Spleen (tissue), 11 donors: ENCODE measurements around the gene KIF25. TPM values are rescaled to one million over a fixed set of nuclear protein-coding genes. Genes with fewer than 3 reads are reported as not detected.

Experiments
- DNase-seq: peaks from one replicate; pipeline ENCODE4 v3.0.0-alpha.2; 2020
- H3K27ac ChIP-seq, 8 donors: fragments of 200-600 bp; sonication (generic) in 7 of 8; 1 replicate in 4 of 8; 2 replicates in 4 of 8; pipeline versions ENCODE4 v1.5.0 to v1.8.0; 2016 to 2021; ENCODE audit warnings: inconsistent platforms in 4 of 8, mild to moderate bottlenecking in 4 of 8, moderate library complexity in 1 of 8
- H3K27me3 ChIP-seq, 7 donors: fragments of 200-600 bp; sonication (generic) in 6 of 7; replicated peaks in 1 of 7; 1 replicate in 4 of 7; 2 replicates in 3 of 7; pipeline versions ENCODE4 v1.5.0 to v1.8.0; 2016 to 2021; ENCODE audit warnings: inconsistent platforms in 3 of 7, mild to moderate bottlenecking in 1 of 7
- H3K36me3 ChIP-seq, 6 donors: fragments of 200-600 bp; sonication (generic) in 5 of 6; 1 replicate in 4 of 6; 2 replicates in 2 of 6; pipeline versions ENCODE4 v1.5.0 to v1.8.0; 2016 to 2021; ENCODE audit warnings: inconsistent platforms in 2 of 6
- H3K4me1 ChIP-seq, 6 donors: fragments of 200-600 bp; sonication (generic) in 5 of 6; 1 replicate in 3 of 6; 2 replicates in 3 of 6; pipeline versions ENCODE4 v1.5.0 to v1.8.0; 2016 to 2021; ENCODE audit warnings: inconsistent platforms in 3 of 6
- H3K4me3 ChIP-seq, 8 donors: fragments of 200-600 bp; sonication (generic) in 7 of 8; 1 replicate in 4 of 8; 2 replicates in 4 of 8; pipeline versions ENCODE4 v1.5.0 to v1.8.0; 2016 to 2021; ENCODE audit warnings: inconsistent platforms in 4 of 8, mild to moderate bottlenecking in 4 of 8, moderate library complexity in 2 of 8
- H3K9me3 ChIP-seq, 8 donors: fragments of 200-600 bp; sonication (generic) in 7 of 8; 1 replicate in 4 of 8; 2 replicates in 4 of 8; pipeline versions ENCODE4 v1.5.0 to v1.8.0; 2016 to 2021; ENCODE audit warnings: inconsistent platforms in 4 of 8
- POLR2A ChIP-seq, 3 donors: fragments of 450-650 bp; IDR thresholded peaks; one replicate each; pipeline ENCODE4 v1.5.1; 2017; ENCODE audit warnings: antibody characterized with exemption in 3 of 3, mild to moderate bottlenecking in 1 of 3
- POLR2AphosphoS5 ChIP-seq, 3 donors: sonication (generic); formaldehyde crosslinking; IDR thresholded peaks; one replicate each; pipeline ENCODE4 v1.5.1; 2017; ENCODE audit warnings: antibody characterized with exemption in 3 of 3
- WGBS, 5 donors: extraction: QIAGEN DNeasy Blood & Tissue Kit in 3 of 5; methylation state at CpG; one replicate each; pipeline versions ENCODE4 v1.1.5 to v1.1.7; 2013 to 2018; 5-methylcytosine and 5-hydroxymethylcytosine counted together
- intact Hi-C: fragments of 100-400 bp; cut with DNase I; formaldehyde crosslinking; loops from one replicate; pipeline ENCODE4 v1.15.0; 2023; ENCODE audit warnings: low total_unique reads
- polyA plus RNA-seq, 3 donors: library from polyadenylated mRNA; stranded (reverse); fragments of 200-250 nt; gene quantifications; one replicate each; pipeline ENCODE4 v1.2.1, GENCODE V29; 2013
- total RNA-seq, 7 donors: library from RNA; depleted of rRNA in 3 of 7; stranded (reverse); fragments of >200 nt in 3 of 7; fragmentation: NEBNext Ultra II Directional in 4 of 7; extraction: Animal tissue kit (Norgen Biotek cat#: 25700) in 4 of 7; gene quantifications; one replicate each; pipeline versions ENCODE4 v1.1.0 to v1.2.1, GENCODE V29; 2016 to 2021
- TF ChIP-seq, protein P1 (sequence below), 11 experiments: fragments of 200-600 bp in 7 of 11; fragments of 450-650 bp in 4 of 11; sonication (generic) in 4 of 11; IDR thresholded peaks in 8 of 11; conservative IDR thresholded peaks in 3 of 11; 1 replicate in 7 of 11; 2 replicates in 4 of 11; pipeline versions ENCODE4 v1.4.0 to v1.8.0; 2016 to 2021; ENCODE audit warnings: antibody characterized with exemption in 11 of 11, inconsistent platforms in 4 of 11, mild to moderate bottlenecking in 1 of 11
- donor health status: healthy with polysubstance abuse.
- donor health status: DM: no; HTN: no; CAD: no; lungs with moderate emphysema.
- donor health status: DM: no; HTN: no; CAD: no.
- donor health status: Bipolar disorder and iron deficiency.
- donor health status: healthy.
- donor health status: DM: no; HTN: no; CAD: no.
- donor health status: DM: yes; HTN: yes; CAD: no.

The KIF25 gene
- total and polyA plus RNA-seq, 10 donors = 0.32 to 1.7 (median 0.49) TPM; not detected in 3

- intact Hi-C loops = no loop called here
- Histone ChIP-seq H3K27me3 (no peaks in the 10 kb centered on the region), H3K4me1 (no peaks in the 10 kb centered on the region), H3K36me3 (no peaks in the 10 kb centered on the region), H3K4me3 (no peak overlapping the region), H3K27ac (no peak overlapping the region), H3K9me3 (peaks cover 0 to 54% (median 3%) of the 10 kb centered on the region in 8 donors)
- TF ChIP-seq POLR2AphosphoS5 (IDR thresholded peaks at IDR 0.05) (no peak), POLR2A (IDR thresholded peaks at IDR 0.05) (no peak)
- TF ChIP-seq, protein P1, sequence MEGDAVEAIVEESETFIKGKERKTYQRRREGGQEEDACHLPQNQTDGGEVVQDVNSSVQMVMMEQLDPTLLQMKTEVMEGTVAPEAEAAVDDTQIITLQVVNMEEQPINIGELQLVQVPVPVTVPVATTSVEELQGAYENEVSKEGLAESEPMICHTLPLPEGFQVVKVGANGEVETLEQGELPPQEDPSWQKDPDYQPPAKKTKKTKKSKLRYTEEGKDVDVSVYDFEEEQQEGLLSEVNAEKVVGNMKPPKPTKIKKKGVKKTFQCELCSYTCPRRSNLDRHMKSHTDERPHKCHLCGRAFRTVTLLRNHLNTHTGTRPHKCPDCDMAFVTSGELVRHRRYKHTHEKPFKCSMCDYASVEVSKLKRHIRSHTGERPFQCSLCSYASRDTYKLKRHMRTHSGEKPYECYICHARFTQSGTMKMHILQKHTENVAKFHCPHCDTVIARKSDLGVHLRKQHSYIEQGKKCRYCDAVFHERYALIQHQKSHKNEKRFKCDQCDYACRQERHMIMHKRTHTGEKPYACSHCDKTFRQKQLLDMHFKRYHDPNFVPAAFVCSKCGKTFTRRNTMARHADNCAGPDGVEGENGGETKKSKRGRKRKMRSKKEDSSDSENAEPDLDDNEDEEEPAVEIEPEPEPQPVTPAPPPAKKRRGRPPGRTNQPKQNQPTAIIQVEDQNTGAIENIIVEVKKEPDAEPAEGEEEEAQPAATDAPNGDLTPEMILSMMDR (IDR thresholded peaks at IDR 0.05 in 8 of 11, conservative IDR thresholded peaks at IDR 0.05 in 3 of 11) = no peak
- DNase-seq = no peak
- 91 to 96% (median 94%) methylated on average over 36 to 39 of the region's 39 CpGs for WGBS, 5 donors
Measured at GRCh38 chr6:167985911-167986595, 11.4 kb upstream of the KIF25 start.

- no peaks in the 10 kb centered on the region for H3K4me1 ChIP-seq
- H3K4me3 ChIP-seq = no peak overlapping the region
- intact Hi-C loops = no loop called here
- H3K36me3 ChIP-seq = no peaks in the 10 kb centered on the region
- no peak for DNase-seq
- TF ChIP-seq POLR2A (IDR thresholded peaks at IDR 0.05) (no peak), POLR2AphosphoS5 (IDR thresholded peaks at IDR 0.05) (no peak)
- TF ChIP-seq, protein P1 (IDR thresholded peaks at IDR 0.05 in 8 of 11, conservative IDR thresholded peaks at IDR 0.05 in 3 of 11) = no peak
- H3K9me3 ChIP-seq = peaks cover 0 to 56% (median 3%) of the 10 kb centered on the region in 8 donors
- H3K27me3 ChIP-seq = no peaks in the 10 kb centered on the region
- no peak overlapping the region for H3K27ac ChIP-seq
- 90 to 96% (median 92%) methylated on average over 35 of the region's 35 CpGs for WGBS, 5 donors
Measured at GRCh38 chr6:167987396-167988153, 9.9 kb upstream of the KIF25 start.

- H3K36me3 ChIP-seq = no peaks in the 10 kb centered on the region
- intact Hi-C loops = no loop called here
- no peaks in the 10 kb centered on the region for H3K4me1 ChIP-seq
- 69 to 85% (median 79%) methylated on average over 5 of the region's 5 CpGs for WGBS, 5 donors
- no peaks in the 10 kb centered on the region for H3K27me3 ChIP-seq
- H3K27ac ChIP-seq = no peak overlapping the region
- H3K9me3 ChIP-seq = peaks cover 0 to 56% (median 3%) of the 10 kb centered on the region in 8 donors
- TF ChIP-seq POLR2A (IDR thresholded peaks at IDR 0.05) (no peak), POLR2AphosphoS5 (IDR thresholded peaks at IDR 0.05) (no peak)
- TF ChIP-seq, protein P1 (IDR thresholded peaks at IDR 0.05 in 8 of 11, conservative IDR thresholded peaks at IDR 0.05 in 3 of 11) = no peak
- DNase-seq = no peak
- H3K4me3 ChIP-seq = no peak overlapping the region
Measured at GRCh38 chr6:167988154-167988495, 9.3 kb upstream of the KIF25 start.
